C1 segment of cervical spinal cord (tissue), 14 donors: Measurements from ENCODE around the gene PLEKHO2.
A peak's percentile ranks its signal among the peaks of the same experiment; 100 is the strongest.

Source experiments
- DNase-seq, 14 donors: peaks; one replicate each; lab custom pipeline; 2025; lab: John Stamatoyannopoulos, UW

PLEKHO2 gene

DNA sequence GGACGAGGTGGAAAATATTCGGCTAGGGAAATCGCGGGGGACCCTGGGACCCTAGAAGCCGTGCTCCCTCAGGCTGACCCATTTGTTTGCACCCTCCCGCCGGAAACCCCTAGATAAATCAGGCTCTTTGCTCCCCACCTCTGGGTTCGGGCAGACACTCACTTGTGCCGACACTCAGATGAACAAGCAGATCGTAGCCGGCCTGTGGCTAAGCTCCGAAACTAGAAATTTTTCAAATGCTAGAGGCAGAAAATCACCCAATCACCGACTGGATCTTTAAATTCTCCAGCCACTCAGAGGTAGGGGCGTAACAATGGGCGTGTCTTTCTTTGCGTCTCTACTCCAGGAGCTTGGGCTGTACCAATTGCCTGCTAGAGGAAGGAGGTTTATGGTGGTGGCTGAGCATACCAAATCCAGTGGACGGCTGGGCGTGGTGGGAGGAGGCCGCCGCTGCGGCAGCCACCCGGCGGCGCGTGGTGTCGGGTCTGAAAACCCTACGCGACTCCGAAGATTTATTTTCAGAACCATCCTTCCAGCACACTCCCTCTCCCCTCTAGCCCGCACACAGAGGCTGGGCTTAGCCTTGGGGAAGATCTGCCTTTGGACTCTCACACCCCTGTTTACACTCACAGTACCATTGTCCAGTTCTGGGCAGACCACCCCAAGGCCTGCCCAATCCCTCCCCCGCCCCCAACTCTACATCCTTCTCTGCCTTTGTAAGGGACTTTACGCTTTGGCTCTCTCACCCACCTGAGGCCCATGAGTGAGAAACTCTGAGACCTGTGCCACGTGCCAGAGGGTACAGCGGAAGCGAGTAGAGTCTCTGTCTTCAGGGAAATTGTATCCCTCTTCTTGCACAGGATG lies 16.1 kb upstream of the PLEKHO2 start, which contains the start of gene PIF1:
PIF1 (minus strand) TSS at position 217 of the 864 bp plus-strand sequence. CDS start 1,312 bp downstream, outside the sequence.
- DNase-seq, result peak in 13 of 14 donors; percentile 29 to 94 (median 78)

- no peak for DNase-seq
Measured at GRCh38 chr15:64828985-64829384, 12.7 kb upstream of the PLEKHO2 start.

GRCh38 chr15:64833690-64834089 lies 8.0 kb upstream of the PLEKHO2 start:
- DNase-seq, result no peak

DNA sequence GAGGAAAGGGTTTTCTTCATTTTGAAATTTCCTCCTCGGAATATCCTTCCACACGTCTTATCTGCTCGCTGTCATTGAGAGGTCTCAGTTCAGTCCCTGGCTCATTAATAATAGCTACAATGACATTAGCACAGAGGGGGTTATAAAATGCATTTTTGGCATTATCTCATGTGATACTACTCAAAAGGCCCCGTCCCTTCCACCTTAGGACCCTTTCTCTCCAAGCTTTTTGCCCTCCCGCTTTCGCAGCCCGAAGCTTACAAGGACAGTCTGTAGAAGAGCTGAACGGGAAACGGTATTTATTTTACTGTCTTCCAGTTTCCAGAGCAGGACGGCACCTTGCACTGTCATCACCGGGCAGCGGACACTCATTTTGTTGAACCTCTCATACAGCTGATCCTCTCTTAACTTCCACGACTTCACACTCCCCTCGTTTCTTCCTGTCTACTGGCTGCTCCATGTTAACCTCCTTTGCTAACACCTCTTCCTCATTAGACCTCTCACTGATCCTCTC lies 5.6 kb upstream of the PLEKHO2 start:
- no peak for DNase-seq

- DNase-seq, result no peak
Measured at GRCh38 chr15:64837502-64837901, 4.2 kb upstream of the PLEKHO2 start.

- DNase-seq, result no peak
Measured at GRCh38 chr15:64841060-64841343, 713 bp upstream of the PLEKHO2 start.

DNA sequence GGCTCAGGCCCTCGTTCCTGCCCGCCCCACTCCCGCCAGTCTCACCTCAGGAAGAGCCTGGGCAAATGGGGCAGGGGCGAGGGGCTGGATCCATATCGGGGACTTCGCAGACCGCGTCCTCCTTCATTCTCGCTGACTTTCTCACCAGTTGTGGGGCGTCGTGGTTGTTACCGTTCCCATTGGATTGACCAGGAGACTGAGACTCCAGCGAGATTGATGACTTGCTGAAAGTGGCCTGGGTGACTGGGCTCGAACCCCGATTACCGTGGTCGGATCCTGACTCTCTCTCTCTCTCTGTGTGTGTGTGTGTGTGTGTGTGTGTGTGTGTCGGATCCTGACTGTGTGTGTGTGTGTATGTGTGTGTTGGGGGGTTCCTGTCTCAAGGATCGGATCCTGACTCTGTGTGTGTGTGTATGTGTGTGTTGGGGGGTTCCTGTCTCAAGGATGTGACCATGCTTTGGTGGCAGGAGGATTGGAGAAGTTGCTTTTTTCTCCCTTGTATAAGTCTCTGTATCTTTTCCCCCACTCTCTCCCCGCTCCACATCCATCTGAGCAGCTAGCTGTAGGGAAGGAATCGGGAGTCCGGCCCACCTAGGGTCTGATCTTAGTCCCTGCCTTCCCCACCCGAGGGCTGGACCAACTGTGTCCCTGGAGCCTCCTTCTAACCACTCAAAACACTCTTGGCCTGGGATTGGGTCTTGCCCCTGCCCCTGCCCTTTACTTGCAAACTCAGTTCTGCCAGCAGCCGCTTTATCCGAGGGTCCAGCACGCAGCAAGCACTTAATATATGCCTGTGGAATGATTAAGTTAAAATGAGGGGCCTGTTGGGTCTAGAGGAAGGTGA lies 603 bp downstream of the PLEKHO2 start:
- peak in 3 of 14 donors; percentile 43 to 59 (median 53) for DNase-seq

- DNase-seq, result peak in 4 of 14 donors; percentile 29 to 62 (median 51)
Measured at GRCh38 chr15:64842986-64843561, 1.4 kb downstream of the PLEKHO2 start.

DNA sequence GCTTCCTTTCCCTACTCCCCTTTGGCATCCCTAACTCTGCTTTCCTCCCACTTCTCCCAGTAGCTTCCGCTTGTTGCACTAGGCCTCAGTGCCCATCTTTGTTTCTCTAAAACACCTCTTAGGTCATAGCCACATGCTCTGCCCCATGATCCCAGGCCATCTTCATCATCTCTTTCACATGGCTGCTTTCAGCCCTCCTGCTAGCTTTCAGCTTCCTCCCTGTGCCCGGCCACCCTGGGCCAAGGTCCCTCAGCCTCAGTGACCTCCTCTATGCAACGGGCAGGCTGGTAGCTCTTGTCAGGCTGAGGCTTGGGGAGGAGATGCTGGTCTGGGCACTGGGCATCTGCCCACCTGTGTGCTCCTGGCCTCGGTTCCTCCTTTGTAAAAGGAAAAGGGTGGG lies 2.3 kb downstream of the PLEKHO2 start:
- peak in 3 of 14 donors; percentile 27 to 51 (median 31) for DNase-seq

DNA sequence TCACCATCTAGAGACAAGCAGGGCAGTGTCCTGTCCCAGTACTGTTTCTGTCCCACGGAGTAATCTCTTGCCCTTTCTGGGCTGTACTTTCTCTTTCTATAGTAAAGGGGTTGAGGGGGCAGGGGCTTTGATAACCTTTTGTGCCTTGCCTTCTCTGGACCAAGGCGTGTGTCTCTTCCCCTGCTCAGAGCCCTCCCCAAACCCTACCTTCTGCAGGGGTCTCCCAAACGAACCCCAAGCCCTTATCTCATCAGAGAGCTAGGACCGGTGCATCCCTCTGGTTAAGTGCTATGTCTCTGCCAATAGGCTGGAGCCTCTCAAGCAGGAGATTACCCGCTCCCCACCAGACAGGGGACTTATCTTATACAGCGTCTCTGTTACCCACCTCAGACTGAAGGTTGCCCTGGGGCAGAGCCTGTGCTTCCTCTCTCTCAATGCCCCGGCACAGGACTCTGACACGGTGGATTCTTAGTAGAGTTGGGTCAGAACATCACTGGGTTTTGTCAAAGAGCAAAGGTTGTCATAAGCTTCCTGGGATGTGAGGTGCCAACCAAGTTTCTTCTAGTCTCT lies 2.9 kb downstream of the PLEKHO2 start:
- peak in 2 of 14 donors; percentile 12 to 30 for DNase-seq

GRCh38 chr15:64845183-64845611 lies 3.5 kb downstream of the PLEKHO2 start:
- peak in 9 of 14 donors; percentile 30 to 70 (median 57) for DNase-seq

DNA sequence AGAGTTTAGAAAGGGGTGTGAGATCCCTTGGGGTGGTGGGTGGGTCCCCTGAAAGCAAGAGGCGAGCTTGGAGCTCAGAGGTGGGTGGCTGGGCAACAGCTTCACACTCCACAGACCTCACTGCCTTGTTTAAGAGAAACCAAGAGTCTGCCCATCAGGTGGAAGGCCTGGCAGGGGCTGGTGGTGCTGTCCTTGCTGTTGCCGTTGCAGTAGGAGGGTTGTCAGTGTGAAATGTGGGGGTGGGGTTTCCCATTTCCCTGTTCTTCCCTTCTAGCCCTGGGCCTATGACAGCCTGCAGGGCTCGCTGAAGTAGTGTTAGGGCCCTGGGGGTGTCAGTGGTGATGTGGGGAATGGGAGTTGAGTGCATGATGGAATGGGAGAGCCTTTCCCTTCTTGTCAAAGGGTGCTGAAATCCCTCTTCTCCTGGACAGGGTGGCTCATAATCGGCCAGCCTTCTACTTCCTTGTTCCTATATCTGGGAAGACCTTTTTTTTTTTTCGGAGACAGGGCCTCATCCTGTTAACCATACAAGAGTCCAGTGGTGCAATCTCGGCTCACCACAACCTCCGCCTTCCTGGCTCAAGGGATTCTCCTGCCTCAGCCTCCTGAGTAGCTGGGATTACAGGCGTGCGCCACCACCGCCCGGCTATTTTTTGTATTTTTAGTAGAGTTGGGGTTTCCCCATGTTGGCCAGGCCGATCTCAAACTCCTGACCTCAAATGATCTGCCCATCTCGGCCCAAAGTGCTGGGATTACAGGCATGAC lies 4.3 kb downstream of the PLEKHO2 start:
- peak in 1 of 14 donors; percentile 36 for DNase-seq

DNA sequence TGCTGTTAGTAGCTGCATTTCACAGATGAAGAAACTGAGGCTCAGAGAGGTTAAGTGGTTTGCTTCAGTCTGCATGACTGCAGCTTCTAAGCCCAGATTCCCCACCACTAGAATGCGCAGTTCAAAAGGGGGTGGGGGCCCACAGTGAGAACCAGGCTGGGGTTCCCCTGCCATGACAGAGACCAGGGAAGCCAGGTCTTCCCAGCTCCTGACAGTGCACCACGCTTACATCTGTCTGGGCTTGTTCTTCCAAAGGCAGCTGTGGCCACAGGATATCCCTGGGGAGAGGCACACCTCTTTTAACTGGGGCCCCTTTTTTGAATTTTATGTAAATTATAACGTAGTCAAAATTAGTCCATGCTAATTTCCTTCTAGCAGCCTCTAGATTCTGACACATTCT lies 5.3 kb downstream of the PLEKHO2 start:
- DNase-seq, result no peak

GRCh38 chr15:64847448-64847847 lies 5.7 kb downstream of the PLEKHO2 start:
- DNase-seq, result no peak

DNA sequence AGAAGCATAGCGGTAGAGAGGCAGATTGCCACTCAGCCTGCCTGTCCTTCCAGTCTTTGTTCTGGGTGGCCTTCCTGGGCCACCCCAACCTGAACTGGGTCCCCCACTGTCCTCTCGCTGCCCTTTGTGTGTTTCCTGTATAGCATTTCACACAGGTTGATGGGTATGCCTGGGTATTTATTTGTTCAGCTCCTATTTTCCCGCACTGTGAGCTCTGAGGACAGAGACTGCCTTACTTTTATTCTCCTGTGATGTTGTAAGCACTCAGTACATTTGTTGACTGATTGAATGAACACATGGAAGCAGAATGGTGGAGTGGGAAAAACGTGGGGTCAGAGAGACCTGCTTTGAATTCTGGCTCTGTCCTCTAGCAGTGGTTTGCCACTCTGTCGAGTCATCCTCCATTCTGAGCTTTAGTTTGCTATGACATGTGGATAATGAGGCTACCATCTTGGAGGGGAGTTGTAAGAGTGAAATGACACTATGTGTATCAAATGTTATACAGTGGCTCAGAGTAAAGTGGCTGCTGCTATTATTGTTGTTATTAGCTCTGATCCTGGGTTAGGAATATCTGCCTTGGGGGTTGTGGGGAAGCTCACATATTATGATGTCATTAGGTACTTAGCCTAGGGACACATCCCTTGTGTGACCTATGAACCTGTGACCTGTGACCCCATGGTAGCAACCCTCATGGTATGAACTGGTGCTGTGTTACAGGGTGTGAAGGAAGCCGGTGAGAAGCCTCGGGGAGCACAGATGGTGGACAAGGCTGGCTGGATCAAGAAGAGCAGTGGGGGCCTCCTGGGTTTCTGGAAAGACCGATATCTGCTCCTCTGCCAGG lies 6.4 kb downstream of the PLEKHO2 start:
- DNase-seq, result no peak

- no peak for DNase-seq
Measured at GRCh38 chr15:64850778-64851502, 9.2 kb downstream of the PLEKHO2 start.

- DNase-seq, result peak in 1 of 14 donors; percentile 22
Measured at GRCh38 chr15:64851503-64851840, 9.8 kb downstream of the PLEKHO2 start.

GRCh38 chr15:64854041-64854440 lies 12.3 kb downstream of the PLEKHO2 start:
- peak in 2 of 14 donors; percentile 38 to 73 for DNase-seq

DNA sequence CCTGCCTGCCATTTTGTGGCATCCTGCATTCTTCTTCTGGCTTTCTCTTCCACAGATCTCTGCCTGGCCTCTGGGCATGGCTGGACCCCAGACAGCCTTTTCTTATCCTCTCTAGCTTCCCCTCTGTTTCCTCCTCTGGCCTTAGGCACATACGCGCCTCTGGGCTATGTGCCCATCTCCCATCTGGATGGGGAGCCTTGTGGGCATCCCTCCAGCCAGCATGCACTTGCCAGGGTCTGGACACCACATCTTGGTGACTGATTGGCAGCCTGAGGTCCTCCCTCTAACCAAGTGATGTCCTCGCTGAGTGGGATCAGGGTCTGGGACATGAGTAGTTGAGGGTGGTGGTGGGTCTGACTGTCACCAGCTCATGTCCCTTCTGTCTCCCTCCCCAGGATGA lies 12.8 kb downstream of the PLEKHO2 start:
- no peak for DNase-seq
